ENCODE results near the gene KIF3C. TPM values are rescaled to one million over a fixed set of nuclear protein-coding genes. Genes with fewer than 3 reads are reported as not detected.

KIF3C gene
- total and polyA plus RNA-seq, 9 of the 15 experiments (the other 6 are each of a cell fraction or from before 2014, with no cell fraction given): 0.69 to 6.7 (median 3.3) TPM

- ChIA-PET CTCF (ENCODE audit: low intra/inter-chr PET ratio) (no interaction called here), POLR2A (no interaction called here)
- intact Hi-C loops (cut with micrococcal nuclease) (no loop called here), in situ Hi-C loops (cut with MboI) (no loop called here)
- Histone ChIP-seq H3K4me1 (replicated peaks in 1 of 2; ENCODE audit: control insufficient read depth in 2 of 2, insufficient read depth in 2 of 2, low read length in 2 of 2) (no peaks in the 10 kb centered on the region; a peak in 1 of 5 replicates), H3K9ac (ENCODE audit: insufficient read depth in 1 of 2, low read depth in 2 of 2, low read length in 2 of 2) (no peak overlapping the region), H3K27ac (ENCODE audit: extremely low read depth, low read depth, low read length) (no peak overlapping the region), H3K4me2 (ENCODE audit: insufficient read depth, low read length) (no peak overlapping the region), H3K9me3 (replicated peaks; ENCODE audit: control insufficient read depth, insufficient read depth, low read depth, low read length) (no peaks in the 10 kb centered on the region), H3K36me3 (ENCODE audit: control insufficient read depth, insufficient read depth, low read length) (no peaks in the 10 kb centered on the region), H3K4me3 (no peak overlapping the region), H3K79me2 (ENCODE audit: control insufficient read depth, insufficient read depth, low read length) (no peaks in the 10 kb centered on the region), H2AFZ (ENCODE audit: low read depth, low read length) (no peak overlapping the region), H3K9me1 (ENCODE audit: control insufficient read depth, insufficient read depth, low read length) (no peaks in the 10 kb centered on the region), H3K27me3 (ENCODE audit: control insufficient read depth in 2 of 2, insufficient read depth in 2 of 2, low read length in 2 of 2) (peaks cover 15 to 27% of the 10 kb centered on the region in 2 experiments; a peak in 4 of 5 replicates), H4K20me1 (replicated peaks; ENCODE audit: control insufficient read depth, insufficient read depth, low read length) (no peaks in the 10 kb centered on the region)
- ATAC-seq (no peak), DNase-seq (ENCODE audit: extremely low read depth in 1 of 4, low spot score in 3 of 4) (no peak), FAIRE-seq (no peak)
- no TSS peak for BruUV-seq (replicated peaks)
- TF ChIP-seq ADNP (tag; IDR thresholded peaks at IDR 0.05) (no peak), RBM25 (IDR thresholded peaks at IDR 0.05; ENCODE audit: low read depth, low read length, severe bottlenecking) (no peak), MAX (CRISPR knock-in tag; IDR thresholded peaks at IDR 0.05) (no peak), CREB3 (tag; conservative IDR thresholded peaks at IDR 0.05; ENCODE audit: low read depth) (no peak), NCOR1 (IDR thresholded peaks at IDR 0.05) (no peak), SUPT5H (IDR thresholded peaks at IDR 0.05) (no peak), CEBPB (tag; IDR thresholded peaks at IDR 0.05) (peak; percentile 6; the same call in 1 of the 2 replicates), RFX7 (CRISPR knock-in tag; IDR thresholded peaks at IDR 0.05) (no peak), KAT2B (IDR thresholded peaks at IDR 0.05; ENCODE audit: low read depth, low read length) (no peak)
- WGBS (ENCODE audit: insufficient coverage, low coverage, missing lambda C conversion rate): 58% methylated on average over 5 of the region's 5 CpGs
Measured at GRCh38 chr2:25920336-25920735, 62.0 kb downstream of the KIF3C start.
